Thoracic aorta (tissue), 2 donors: Measurements from ENCODE around the gene DYNLT2B. TPM values are rescaled to one million over a fixed set of nuclear protein-coding genes. Genes with fewer than 3 reads are reported as not detected.

ENCODE experiments used
- ATAC-seq: fragments of 150-250 bp; one replicate; pipeline ENCODE4 v1.8.0; 2017; ENCODE audit warnings: low read depth; ENCODE audit not compliant: insufficient number of reproducible peaks, low FRiP score
- DNase-seq: peaks from one replicate; pipeline ENCODE4 v3.0.0-alpha.2; 2020; ENCODE audit warnings: low spot score
- H3K27ac ChIP-seq, 2 donors: fragments of 200-600 bp; sonication (generic); 1 replicate in 1 of 2; 2 replicates in 1 of 2; pipeline ENCODE4 v1.5.1; 2016; ENCODE audit warnings: mild to moderate bottlenecking in 2 of 2, moderate library complexity in 2 of 2
- H3K27me3 ChIP-seq: fragments of 200-600 bp; sonication (generic); replicated peaks from 2 replicates; pipeline ENCODE4 v1.6.0; 2016; ENCODE audit warnings: mild to moderate bottlenecking; ENCODE audit not compliant: insufficient read depth
- H3K36me3 ChIP-seq: fragments of 200-600 bp; sonication (generic); one replicate; pipeline ENCODE4 v1.5.1; 2016
- H3K4me1 ChIP-seq, 2 donors: fragments of 200-600 bp; sonication (generic); 1 replicate in 1 of 2; 2 replicates in 1 of 2; pipeline versions ENCODE4 v1.5.1 to v1.6.0; 2016; ENCODE audit warnings: low read depth in 2 of 2, mild to moderate bottlenecking in 1 of 2; ENCODE audit not compliant: control insufficient read depth in 1 of 2
- H3K4me3 ChIP-seq: fragments of 200-600 bp; sonication (generic); 2 replicates; pipeline ENCODE4 v1.5.1; 2016; ENCODE audit warnings: mild to moderate bottlenecking
- H3K9me3 ChIP-seq: fragments of 200-600 bp; sonication (generic); 2 replicates; pipeline ENCODE4 v1.5.1; 2016
- CTCF ChIP-seq: fragments of 200-600 bp; sonication (generic); IDR thresholded peaks from one replicate; pipeline ENCODE4 v1.5.1; 2019; ENCODE audit warnings: antibody characterized with exemption
- total RNA-seq, 2 donors: library from RNA; depleted of rRNA; stranded (reverse); fragments of >200 nt; gene quantifications; one replicate each; pipeline versions ENCODE4 v1.1.0 to v1.2.3, GENCODE V29; 2016

The DYNLT2B gene
- total RNA-seq, 2 donors from 2014 or later, result 4.0 TPM; not detected in 1

- Histone ChIP-seq H3K9me3 (no peaks in the 10 kb centered on the region), H3K27ac (no peak overlapping the region), H3K36me3 (no peaks in the 10 kb centered on the region), H3K27me3 (no peaks in the 10 kb centered on the region), H3K4me1 (peaks cover 24 to 53% of the 10 kb centered on the region in 2 donors), H3K4me3 (no peak overlapping the region)
- DNase-seq (no peak), ATAC-seq (no peak)
- TF ChIP-seq CTCF, result no peak
These were observed 33.6 kb downstream of the DYNLT2B start for GRCh38 chr3:196284396-196284795.

- no peak for DNase-seq
- Histone ChIP-seq H3K27me3 (no peaks in the 10 kb centered on the region), H3K4me3 (no peak overlapping the region), H3K27ac (no peak overlapping the region), H3K9me3 (no peaks in the 10 kb centered on the region), H3K4me1 (peaks cover 24 to 50% of the 10 kb centered on the region in 2 donors), H3K36me3 (no peaks in the 10 kb centered on the region)
- no peak for ATAC-seq
- TF ChIP-seq CTCF, result no peak
These were observed 36.1 kb downstream of the DYNLT2B start for GRCh38 chr3:196281962-196282361.

GRCh38 chr3:196280689-196281440 is 37.2 kb downstream of the DYNLT2B start:
- Histone ChIP-seq H3K27me3 (no peaks in the 10 kb centered on the region), H3K4me1 (peaks cover 16 to 40% of the 10 kb centered on the region in 2 donors), H3K27ac (no peak overlapping the region), H3K4me3 (no peak overlapping the region), H3K9me3 (no peaks in the 10 kb centered on the region), H3K36me3 (no peaks in the 10 kb centered on the region)
- TF ChIP-seq CTCF, result no peak
- ATAC-seq, result no peak
- no peak for DNase-seq

GRCh38 chr3:196275126-196275525 is 42.9 kb downstream of the DYNLT2B start:
- Histone ChIP-seq H3K27ac (no peak overlapping the region), H3K4me1 (peaks cover 3 to 8% of the 10 kb centered on the region in 2 donors), H3K9me3 (no peaks in the 10 kb centered on the region), H3K36me3 (peaks cover 9% of the 10 kb centered on the region), H3K4me3 (no peak overlapping the region), H3K27me3 (no peaks in the 10 kb centered on the region)
- DNase-seq, result no peak
- ATAC-seq, result no peak
- TF ChIP-seq CTCF, result no peak

- Histone ChIP-seq H3K4me1 (peaks cover 0 to 5% of the 10 kb centered on the region in 2 donors), H3K27ac (no peak overlapping the region), H3K9me3 (no peaks in the 10 kb centered on the region), H3K4me3 (no peak overlapping the region), H3K36me3 (peaks cover 13% of the 10 kb centered on the region), H3K27me3 (no peaks in the 10 kb centered on the region)
- DNase-seq, result no peak
- no peak for ATAC-seq
- TF ChIP-seq CTCF, result no peak
These were observed 43.5 kb downstream of the DYNLT2B start for GRCh38 chr3:196274585-196274984.
